H1 (cell line): ENCODE results near the gene SIK2. TPM values are rescaled to one million over a fixed set of nuclear protein-coding genes. Genes with fewer than 3 reads are reported as not detected.

Source experiments
- CTCF ChIA-PET: fragments of 300-600 bp; sonication (Branson Sonifier 250); formaldehyde crosslinking; loops from one replicate; lab custom pipeline; 2021; ENCODE audit not compliant: partially characterized antibody; lab: Charles Lee
- POLR2A ChIA-PET: fragments of 300-600 bp; sonication (Branson Sonifier 250); formaldehyde crosslinking; loops from one replicate; lab custom pipeline; 2021; ENCODE audit warnings: inconsistent platforms; ENCODE audit not compliant: partially characterized antibody; lab: Charles Lee
- DNase-seq, 2 experiments: peaks; one replicate each; pipeline versions ENCODE4 v3.0.0 to v3.0.0-alpha.2; 2010 to 2022; ENCODE audit warnings: low spot score in 2 of 2, low read depth in 1 of 2, mixed read lengths in 1 of 2
- FAIRE-seq: peaks from 2 replicates; lab custom pipeline; 2011; peaks lifted over from hg19 to GRCh38; lab: Jason Lieb, UNC
- H2AFZ ChIP-seq: 2 replicates; pipeline ENCODE4 v1.8.1; 2012; ENCODE audit warnings: low read length, inconsistent platforms
- H2AK5ac ChIP-seq: 2 replicates; pipeline ENCODE4 v1.6.1; 2013; ENCODE audit warnings: low read depth, low read length
- H2BK120ac ChIP-seq: replicated peaks from 2 replicates; pipeline ENCODE3; 2013; ENCODE audit warnings: low read depth, low read length, inconsistent platforms
- H2BK12ac ChIP-seq: 2 replicates; pipeline ENCODE4 v1.6.1; 2013; ENCODE audit warnings: low read depth, low read length
- H2BK15ac ChIP-seq: 2 replicates; pipeline ENCODE4 v1.6.1; 2013; ENCODE audit warnings: low read length
- H2BK20ac ChIP-seq: 2 replicates; pipeline ENCODE4 v1.6.1; 2013; ENCODE audit warnings: low read length
- H2BK5ac ChIP-seq: 2 replicates; pipeline ENCODE4 v1.6.1; 2013; ENCODE audit warnings: low read depth, low read length
- H3K14ac ChIP-seq: 2 replicates; pipeline ENCODE4 v1.6.1; 2013; ENCODE audit warnings: inconsistent platforms; ENCODE audit not compliant: insufficient read length
- H3K18ac ChIP-seq: 2 replicates; pipeline ENCODE4 v1.6.1; 2013; ENCODE audit warnings: low read length; ENCODE audit errors: extremely low read depth
- H3K23ac ChIP-seq: 2 replicates; pipeline ENCODE4 v1.6.1; 2013; ENCODE audit warnings: inconsistent platforms; ENCODE audit not compliant: insufficient read length
- H3K23me2 ChIP-seq: 2 replicates; pipeline ENCODE4 v1.6.1; 2013; ENCODE audit warnings: low read depth, low read length
- H3K27ac ChIP-seq: 2 replicates; pipeline ENCODE4 v1.6.1; 2011; ENCODE audit warnings: low read depth, low read length, inconsistent platforms
- H3K27me3 ChIP-seq, 4 experiments: replicated peaks in 1 of 4; 1 replicate in 1 of 4; 2 replicates in 3 of 4; pipeline versions ENCODE4 v1.6.1 to v1.8.1; 2011 to 2013; ENCODE audit warnings: low read length in 3 of 4, mild to moderate bottlenecking in 3 of 4, inconsistent platforms in 2 of 4, mixed read lengths in 2 of 4, moderate library complexity in 1 of 4; ENCODE audit not compliant: control insufficient read depth in 3 of 4, insufficient read depth in 3 of 4; ENCODE audit errors: extremely low read depth in 1 of 4
- H3K36me3 ChIP-seq, 4 experiments: 2 replicates each; pipeline versions ENCODE4 v1.6.1 to v1.8.1; 2011 to 2013; ENCODE audit warnings: mild to moderate bottlenecking in 4 of 4, low read length in 3 of 4, moderate library complexity in 2 of 4, control low read depth in 1 of 4, inconsistent platforms in 1 of 4; ENCODE audit not compliant: insufficient read depth in 4 of 4, control insufficient read depth in 2 of 4
- H3K4ac ChIP-seq: replicated peaks from 2 replicates; pipeline ENCODE3; 2013; ENCODE audit warnings: low read length, low read depth, mixed read lengths, inconsistent platforms; ENCODE audit not compliant: insufficient read length
- H3K4me1 ChIP-seq, 4 experiments: replicated peaks in 1 of 4; 1 replicate in 1 of 4; 2 replicates in 3 of 4; pipeline versions ENCODE4 v1.6.1 to v1.8.1; 2011 to 2013; ENCODE audit warnings: low read length in 3 of 4, inconsistent platforms in 2 of 4, mixed read lengths in 1 of 4; ENCODE audit not compliant: insufficient read depth in 4 of 4, control insufficient read depth in 3 of 4
- H3K4me2 ChIP-seq, 2 experiments: 2 replicates each; pipeline versions ENCODE4 v1.6.1 to v1.8.1; 2011 to 2013; ENCODE audit warnings: low read depth in 2 of 2, low read length in 2 of 2, control low read depth in 1 of 2, inconsistent platforms in 1 of 2, mild to moderate bottlenecking in 1 of 2; ENCODE audit not compliant: insufficient read depth in 1 of 2
- H3K4me3 ChIP-seq, 4 experiments: fragments of 200-600, 300-600 bp in 1 of 4; sonication (generic), shearing (Covaris generic), sonication (Bioruptor Twin) in 1 of 4; 2 replicates each; pipeline versions ENCODE4 v1.5.1 to v1.8.1; 2011 to 2016; ENCODE audit warnings: low read length in 4 of 4, low read depth in 3 of 4, control low read depth in 2 of 4, inconsistent platforms in 2 of 4, mild to moderate bottlenecking in 2 of 4, mixed read lengths in 1 of 4, moderate library complexity in 1 of 4; ENCODE audit not compliant: insufficient read depth in 2 of 4; ENCODE audit errors: extremely low read depth in 1 of 4
- H3K56ac ChIP-seq: replicated peaks from 2 replicates; pipeline ENCODE3; 2013; ENCODE audit warnings: low read depth, mild to moderate bottlenecking, mixed read lengths, low read length, inconsistent platforms; ENCODE audit not compliant: insufficient read length
- H3K79me1 ChIP-seq: 2 replicates; pipeline ENCODE4 v1.6.1; 2013; ENCODE audit warnings: low read depth, low read length, control low read depth
- H3K79me2 ChIP-seq, 2 experiments: 2 replicates each; pipeline versions ENCODE4 v1.6.1 to v1.8.1; 2012 to 2013; ENCODE audit warnings: low read length in 2 of 2, mild to moderate bottlenecking in 2 of 2, inconsistent platforms in 1 of 2; ENCODE audit not compliant: insufficient read depth in 2 of 2, control insufficient read depth in 1 of 2
- H3K9ac ChIP-seq, 4 experiments: replicated peaks in 1 of 4; 1 replicate in 1 of 4; 2 replicates in 3 of 4; pipeline versions ENCODE4 v1.6.1 to v1.8.1; 2011 to 2013; ENCODE audit warnings: low read depth in 3 of 4, low read length in 3 of 4, control low read depth in 2 of 4, mild to moderate bottlenecking in 2 of 4, moderate library complexity in 2 of 4, inconsistent platforms in 1 of 4; ENCODE audit errors: extremely low read depth in 1 of 4
- H3K9me3 ChIP-seq, 2 experiments: 2 replicates each; pipeline versions ENCODE4 v1.6.1 to v1.8.1; 2012 to 2013; ENCODE audit warnings: mild to moderate bottlenecking in 2 of 2, moderate library complexity in 2 of 2, control low read depth in 1 of 2, inconsistent platforms in 1 of 2, low read depth in 1 of 2, low read length in 1 of 2, mixed read lengths in 1 of 2; ENCODE audit not compliant: insufficient read depth in 2 of 2
- H4K20me1 ChIP-seq, 2 experiments: replicated peaks in 1 of 2; 2 replicates each; pipeline versions ENCODE3 to v1.8.1; 2011 to 2013; ENCODE audit warnings: inconsistent platforms in 2 of 2, low read length in 2 of 2, mild to moderate bottlenecking in 1 of 2; ENCODE audit not compliant: insufficient read depth in 2 of 2, control insufficient read depth in 1 of 2
- H4K5ac ChIP-seq: 2 replicates; pipeline ENCODE4 v1.6.1; 2013; ENCODE audit warnings: low read length, low read depth, mixed read lengths, inconsistent platforms; ENCODE audit not compliant: insufficient read length
- H4K8ac ChIP-seq: 2 replicates; pipeline ENCODE4 v1.8.0; 2013; ENCODE audit warnings: mild to moderate bottlenecking, moderate library complexity, low read length, inconsistent platforms; ENCODE audit not compliant: insufficient read depth; ENCODE audit errors: extremely low read depth
- H4K91ac ChIP-seq: replicated peaks from 2 replicates; pipeline ENCODE3; 2013; ENCODE audit warnings: low read length, mixed read lengths, inconsistent platforms; ENCODE audit not compliant: insufficient read length
- ATF3 ChIP-seq: IDR thresholded peaks from 2 replicates; pipeline ENCODE4 v1.6.1; 2011; ENCODE audit warnings: low read depth, mild to moderate bottlenecking, low read length; ENCODE audit not compliant: insufficient read depth
- CBX8 ChIP-seq: fragments of 300-800, 300-1000 bp; sonication (generic); IDR thresholded peaks from 2 replicates; pipeline ENCODE4 v1.7.1; 2016; ENCODE audit warnings: low read depth, low read length, borderline replicate concordance
- EP300 ChIP-seq, 2 experiments: IDR thresholded peaks; 1 replicate in 1 of 2; 2 replicates in 1 of 2; pipeline ENCODE4 v1.6.1; 2011 to 2012; ENCODE audit warnings: low read depth in 2 of 2, low read length in 2 of 2, mild to moderate bottlenecking in 2 of 2, borderline replicate concordance in 1 of 2, inconsistent platforms in 1 of 2, moderate library complexity in 1 of 2
- HDAC2 ChIP-seq, 2 experiments: fragments of 300-600 bp in 1 of 2; sonication (generic) in 1 of 2; IDR thresholded peaks; 2 replicates each; pipeline ENCODE4 v1.6.1; 2011 to 2012; ENCODE audit warnings: low read depth in 2 of 2, low read length in 2 of 2, mild to moderate bottlenecking in 2 of 2, moderate library complexity in 2 of 2, borderline replicate concordance in 1 of 2, inconsistent platforms in 1 of 2
- JUND ChIP-seq: IDR thresholded peaks from 2 replicates; pipeline ENCODE4 v1.6.1; 2011; ENCODE audit warnings: mild to moderate bottlenecking, improper control_type of control experiment, low read length
- MAX ChIP-seq: IDR thresholded peaks from 2 replicates; pipeline ENCODE4 v1.6.1; 2012; ENCODE audit warnings: inconsistent platforms
- RBBP5 ChIP-seq: IDR thresholded peaks from 2 replicates; pipeline ENCODE4 v1.7.1; 2012; ENCODE audit warnings: low read depth, mild to moderate bottlenecking, inconsistent platforms, low read length, moderate library complexity, borderline replicate concordance
- RXRA ChIP-seq: IDR thresholded peaks from 2 replicates; pipeline ENCODE4 v1.6.1; 2011; ENCODE audit warnings: low read depth, mild to moderate bottlenecking, low read length, moderate library complexity; ENCODE audit not compliant: insufficient read depth
- SIX5 ChIP-seq: IDR thresholded peaks from 2 replicates; pipeline ENCODE4 v1.6.1; 2011; ENCODE audit warnings: mild to moderate bottlenecking, low read depth, low read length
- SRF ChIP-seq: IDR thresholded peaks from 2 replicates; pipeline ENCODE4 v1.6.1; 2011; ENCODE audit warnings: mild to moderate bottlenecking, low read depth, low read length, moderate library complexity
- TAF1 ChIP-seq: IDR thresholded peaks from 2 replicates; pipeline ENCODE4 v1.6.1; 2011; ENCODE audit warnings: mild to moderate bottlenecking, low read depth, low read length
- ZNF274 ChIP-seq: IDR thresholded peaks from 2 replicates; pipeline ENCODE4 v1.7.0; 2012; ENCODE audit warnings: low read length, borderline replicate concordance; ENCODE audit errors: extremely low read depth
- polyA plus RNA-seq, 7 experiments: library from polyadenylated mRNA; depleted of rRNA in 3 of 7; stranded (reverse) in 5 of 7; unstranded in 2 of 7; fragments of >200 nt in 5 of 7; fragments of 200-250 nt in 2 of 7; gene quantifications; 1 replicate in 5 of 7; 2 replicates in 1 of 7; 4 replicates in 1 of 7; pipeline versions ENCODE4 v1.2.1 to v1.2.3, GENCODE V29; 2011 to 2013; ENCODE audit warnings: missing spikeins in 2 of 7, mixed read lengths in 2 of 7
- total RNA-seq: library from RNA; stranded (reverse); fragmentation: NEBNext Ultra II Directional; extraction: Animal tissue kit (Norgen Biotek cat#: 25700); gene quantifications from 2 replicates; pipeline ENCODE4 v1.2.1, GENCODE V29; 2021
- TF ChIP-seq, protein P1 (sequence below): IDR thresholded peaks from 2 replicates; pipeline ENCODE4 v1.6.1; 2011; ENCODE audit warnings: low read length, improper control_type of control experiment

SIK2 gene
- total and polyA plus RNA-seq, 2 of the 8 experiments (the other 6 are each of a cell fraction or from before 2014, with no cell fraction given): 8.8 to 11.2 TPM

GRCh38 chr11:111592491-111592890, 9.8 kb upstream of the SIK2 start:
- no peak overlapping the region for H3K56ac ChIP-seq
- no peaks in the 10 kb centered on the region for H3K27me3 ChIP-seq
- no peaks in the 10 kb centered on the region for H3K79me1 ChIP-seq
- no peak overlapping the region for H3K23ac ChIP-seq
- H2BK5ac ChIP-seq: no peak overlapping the region
- H3K4ac ChIP-seq: no peak overlapping the region
- H4K20me1 ChIP-seq: no peaks in the 10 kb centered on the region
- H2AFZ ChIP-seq: no peak overlapping the region
- H3K4me1 ChIP-seq: no peaks in the 10 kb centered on the region
- no peak overlapping the region for H2BK15ac ChIP-seq
- no peaks in the 10 kb centered on the region for H3K79me2 ChIP-seq
- H2AK5ac ChIP-seq: no peak overlapping the region
- FAIRE-seq (no peak), DNase-seq (no peak)
- no peaks in the 10 kb centered on the region for H3K36me3 ChIP-seq
- CTCF ChIA-PET: interaction anchor here (1.1 to 1.3 kb wide), 3 partner anchors 183 to 241 kb away, joined by 3 to 5 read pairs (median 3); no protein-coding TSS in a partner anchor
- no peak overlapping the region for H3K4me2 ChIP-seq
- H3K23me2 ChIP-seq: peaks cover 2% of the 10 kb centered on the region; the same call in 1 of the 2 replicates
- H4K5ac ChIP-seq: no peak overlapping the region
- H3K4me3 ChIP-seq: no peak overlapping the region
- H3K9ac ChIP-seq: no peak overlapping the region
- no peak overlapping the region for H3K27ac ChIP-seq
- H2BK120ac ChIP-seq: no peak overlapping the region
- H2BK12ac ChIP-seq: no peak overlapping the region
- POLR2A ChIA-PET: no interaction called here
- H2BK20ac ChIP-seq: no peak overlapping the region
- no peak overlapping the region for H4K8ac ChIP-seq
- H3K9me3 ChIP-seq: 0 out of 4 replicates have a peak, but pooled peaks cover 0 to 4% of the 10 kb centered on the region in 2 experiments
- H4K91ac ChIP-seq: no peak overlapping the region
- H3K18ac ChIP-seq: no peak overlapping the region
- H3K14ac ChIP-seq: no peak overlapping the region
- no peak for TF ChIP-seq EP300 (IDR thresholded peaks at IDR 0.05; ENCODE audit: borderline replicate concordance in 1 of 2, low read depth in 2 of 2, low read length in 2 of 2)
- TF ChIP-seq MAX: no peak
- TF ChIP-seq ZNF274: no peak
- TF ChIP-seq ATF3: no peak
- no peak for TF ChIP-seq RXRA
- no peak for TF ChIP-seq RBBP5
- no peak for TF ChIP-seq CBX8
- TF ChIP-seq SRF: no peak
- TF ChIP-seq, protein P1, sequence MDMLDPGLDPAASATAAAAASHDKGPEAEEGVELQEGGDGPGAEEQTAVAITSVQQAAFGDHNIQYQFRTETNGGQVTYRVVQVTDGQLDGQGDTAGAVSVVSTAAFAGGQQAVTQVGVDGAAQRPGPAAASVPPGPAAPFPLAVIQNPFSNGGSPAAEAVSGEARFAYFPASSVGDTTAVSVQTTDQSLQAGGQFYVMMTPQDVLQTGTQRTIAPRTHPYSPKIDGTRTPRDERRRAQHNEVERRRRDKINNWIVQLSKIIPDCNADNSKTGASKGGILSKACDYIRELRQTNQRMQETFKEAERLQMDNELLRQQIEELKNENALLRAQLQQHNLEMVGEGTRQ: no peak
- no peak for TF ChIP-seq HDAC2 (IDR thresholded peaks at IDR 0.05; ENCODE audit: borderline replicate concordance in 1 of 2, low read depth in 2 of 2, low read length in 2 of 2)
- no peak for TF ChIP-seq SIX5
- TF ChIP-seq JUND: no peak
- no peak for TF ChIP-seq TAF1
